ENCODE results near the gene ZSCAN18. TPM values are rescaled to one million over a fixed set of nuclear protein-coding genes. Genes with fewer than 3 reads are reported as not detected.

Gene ZSCAN18
- total and polyA plus RNA-seq, 2 donors (not counting 1 experiment from before 2014, with no cell fraction given) = 81.0 to 90.5 TPM

DNA sequence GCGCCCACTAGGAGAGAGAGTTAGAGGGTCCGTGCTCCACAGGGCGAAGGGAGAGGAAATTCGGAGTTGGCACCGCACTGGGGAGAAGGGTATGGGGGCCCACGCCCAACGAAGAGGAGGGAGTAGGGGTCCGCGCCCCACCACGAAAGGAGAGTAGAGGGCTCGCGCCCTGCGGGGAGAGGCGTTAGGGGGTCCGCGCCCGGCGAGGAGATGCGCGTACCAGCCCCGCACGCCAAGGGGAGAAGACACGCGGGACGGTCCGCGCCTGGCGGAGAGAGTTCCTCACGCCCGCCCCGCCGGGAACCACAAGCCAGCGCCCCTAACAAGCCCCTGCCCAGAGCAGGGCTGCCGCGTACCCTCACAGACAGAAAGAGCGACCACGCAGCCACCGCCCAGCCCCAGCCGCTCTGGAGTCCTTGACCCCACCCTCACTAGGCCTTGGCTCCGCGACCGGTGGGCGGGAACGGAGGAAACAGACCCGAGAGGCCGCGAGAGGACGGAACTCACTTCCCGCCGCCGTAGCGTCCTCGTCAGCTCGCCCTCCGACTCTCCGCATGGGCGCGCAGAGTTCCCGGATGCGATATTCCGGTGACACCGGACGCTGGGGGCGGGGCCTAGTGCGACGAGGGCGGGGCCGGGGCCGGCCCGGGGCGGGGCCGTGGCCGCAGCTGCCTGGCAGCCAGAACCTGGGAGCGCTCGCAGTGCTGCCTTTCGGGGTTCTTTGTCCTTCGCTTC lies 20.0 kb upstream of the ZSCAN18 start:
- ATAC-seq (ENCODE audit: low read depth) = no peak
- 22% methylated on average over 77 of the region's 77 CpGs for WGBS (ENCODE audit: insufficient coverage)
- CTCF ChIA-PET = no interaction called here
- H3K79me2 ChIP-seq (ENCODE audit: control insufficient read depth, insufficient read depth, low read length) = no peaks in the 10 kb centered on the region
- DNase-seq = no peak
- peaks cover 39% of the 10 kb centered on the region for H3K9me3 Mint-ChIP-seq (ENCODE audit: insufficient read depth)
- no peak for TF ChIP-seq EZH2 (IDR thresholded peaks at IDR 0.05; ENCODE audit: borderline replicate concordance, insufficient read depth, low read depth, low read length, poor library complexity, severe bottlenecking)
- TF ChIP-seq, protein P1, sequence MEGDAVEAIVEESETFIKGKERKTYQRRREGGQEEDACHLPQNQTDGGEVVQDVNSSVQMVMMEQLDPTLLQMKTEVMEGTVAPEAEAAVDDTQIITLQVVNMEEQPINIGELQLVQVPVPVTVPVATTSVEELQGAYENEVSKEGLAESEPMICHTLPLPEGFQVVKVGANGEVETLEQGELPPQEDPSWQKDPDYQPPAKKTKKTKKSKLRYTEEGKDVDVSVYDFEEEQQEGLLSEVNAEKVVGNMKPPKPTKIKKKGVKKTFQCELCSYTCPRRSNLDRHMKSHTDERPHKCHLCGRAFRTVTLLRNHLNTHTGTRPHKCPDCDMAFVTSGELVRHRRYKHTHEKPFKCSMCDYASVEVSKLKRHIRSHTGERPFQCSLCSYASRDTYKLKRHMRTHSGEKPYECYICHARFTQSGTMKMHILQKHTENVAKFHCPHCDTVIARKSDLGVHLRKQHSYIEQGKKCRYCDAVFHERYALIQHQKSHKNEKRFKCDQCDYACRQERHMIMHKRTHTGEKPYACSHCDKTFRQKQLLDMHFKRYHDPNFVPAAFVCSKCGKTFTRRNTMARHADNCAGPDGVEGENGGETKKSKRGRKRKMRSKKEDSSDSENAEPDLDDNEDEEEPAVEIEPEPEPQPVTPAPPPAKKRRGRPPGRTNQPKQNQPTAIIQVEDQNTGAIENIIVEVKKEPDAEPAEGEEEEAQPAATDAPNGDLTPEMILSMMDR (IDR thresholded peaks at IDR 0.05) = no peak
- no peak overlapping the region for H3K4me3 Mint-ChIP-seq
- no peaks in the 10 kb centered on the region for H3K4me1 Mint-ChIP-seq
- POLR2A ChIA-PET = no interaction called here
- peak overlapping the region; percentile 32 for H2AFZ ChIP-seq (ENCODE audit: insufficient read depth, low read depth, low read length, poor library complexity, severe bottlenecking)
- H3K9ac ChIP-seq (ENCODE audit: low read length) = no peak overlapping the region
- H3K27me3 ChIP-seq (replicated peaks in 1 of 4; ENCODE audit: control extremely low read depth in 1 of 4, control insufficient read depth in 3 of 4, insufficient read depth in 4 of 4, low read length in 3 of 4) = peaks cover 0 to 20% (median 0%) of the 10 kb centered on the region in 4 experiments
- H3K9me3 ChIP-seq (ENCODE audit: control extremely low read depth in 1 of 3, control insufficient read depth in 2 of 3, insufficient read depth in 1 of 3, low read length in 2 of 3) = peaks cover 5 to 73% (median 68%) of the 10 kb centered on the region in 3 donors
- no peak overlapping the region for H3K27ac Mint-ChIP-seq
- H3K4me1 ChIP-seq (ENCODE audit: control insufficient read depth in 2 of 2, insufficient read depth in 2 of 2, low read length in 2 of 2) = no peaks in the 10 kb centered on the region
- no peak overlapping the region for H3K27ac ChIP-seq (ENCODE audit: low read length in 2 of 2)
- intact Hi-C loops (cut with micrococcal nuclease) = no loop called here
- H3K27me3 Mint-ChIP-seq = peaks cover 11% of the 10 kb centered on the region
- no peaks in the 10 kb centered on the region for H4K20me1 ChIP-seq (ENCODE audit: control insufficient read depth, insufficient read depth, low read length, poor library complexity, severe bottlenecking)
- peak overlapping the region; percentile 18 for H3K4me2 ChIP-seq (replicated peaks; ENCODE audit: low read depth, low read length, poor library complexity, severe bottlenecking)
- no peaks in the 10 kb centered on the region for H3K36me3 ChIP-seq (replicated peaks in 1 of 2; ENCODE audit: control extremely low read depth in 1 of 2, control insufficient read depth in 1 of 2, extremely low read depth in 1 of 2, insufficient read depth in 2 of 2, low read length in 1 of 2)
- no peak overlapping the region for H3K4me3 ChIP-seq (ENCODE audit: control extremely low read depth in 1 of 5, extremely low read depth in 1 of 5, insufficient read depth in 1 of 5, low read depth in 2 of 5, low read length in 4 of 5)

DNA sequence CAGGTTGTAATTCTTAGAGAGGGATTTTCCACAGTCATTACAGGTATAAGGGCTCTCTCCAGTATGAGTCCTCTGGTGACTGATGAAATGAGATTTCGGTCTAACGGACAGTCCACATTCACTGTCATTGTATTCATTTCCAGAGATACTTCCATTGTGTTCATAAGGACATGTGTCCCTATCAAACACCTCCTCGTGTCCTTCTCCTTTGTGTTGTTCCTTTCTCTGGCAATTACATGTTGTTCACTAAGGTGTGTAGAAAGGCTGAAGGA lies 10.5 kb upstream of the ZSCAN18 start:
- Histone ChIP-seq H3K79me2 (ENCODE audit: control insufficient read depth, insufficient read depth, low read length) (no peaks in the 10 kb centered on the region), H3K27me3 (replicated peaks in 1 of 4; ENCODE audit: control extremely low read depth in 1 of 4, control insufficient read depth in 3 of 4, insufficient read depth in 4 of 4, low read length in 3 of 4) (no peaks in the 10 kb centered on the region), H3K9ac (ENCODE audit: low read length) (no peak overlapping the region), H3K9me3 (ENCODE audit: control extremely low read depth in 1 of 3, control insufficient read depth in 2 of 3, insufficient read depth in 1 of 3, low read length in 2 of 3) (peaks cover 11 to 82% (median 65%) of the 10 kb centered on the region in 3 donors), H3K4me3 (ENCODE audit: control extremely low read depth in 1 of 5, extremely low read depth in 1 of 5, insufficient read depth in 1 of 5, low read depth in 2 of 5, low read length in 4 of 5) (no peak overlapping the region), H4K20me1 (ENCODE audit: control insufficient read depth, insufficient read depth, low read length, poor library complexity, severe bottlenecking) (no peaks in the 10 kb centered on the region), H3K36me3 (replicated peaks in 1 of 2; ENCODE audit: control extremely low read depth in 1 of 2, control insufficient read depth in 1 of 2, extremely low read depth in 1 of 2, insufficient read depth in 2 of 2, low read length in 1 of 2) (no peaks in the 10 kb centered on the region), H3K4me2 (replicated peaks; ENCODE audit: low read depth, low read length, poor library complexity, severe bottlenecking) (no peak overlapping the region), H3K27ac (ENCODE audit: low read length in 2 of 2) (no peak overlapping the region), H3K4me1 (ENCODE audit: control insufficient read depth in 2 of 2, insufficient read depth in 2 of 2, low read length in 2 of 2) (no peaks in the 10 kb centered on the region), H2AFZ (ENCODE audit: insufficient read depth, low read depth, low read length, poor library complexity, severe bottlenecking) (no peak overlapping the region)
- TF ChIP-seq, protein P1 (IDR thresholded peaks at IDR 0.05) = no peak
- no peak for TF ChIP-seq EZH2 (IDR thresholded peaks at IDR 0.05; ENCODE audit: borderline replicate concordance, insufficient read depth, low read depth, low read length, poor library complexity, severe bottlenecking)
- ChIA-PET CTCF (no interaction called here), POLR2A (no interaction called here)
- DNase-seq = no peak
- Mint-ChIP-seq H3K4me3 (no peak overlapping the region), H3K9me3 (ENCODE audit: insufficient read depth) (peaks cover 27% of the 10 kb centered on the region), H3K27me3 (no peaks in the 10 kb centered on the region), H3K27ac (no peak overlapping the region), H3K4me1 (no peaks in the 10 kb centered on the region)
- ATAC-seq (ENCODE audit: low read depth) = no peak
- WGBS (ENCODE audit: insufficient coverage) = no CpG with 5 or more reads among the region's 3 CpGs
- intact Hi-C loops (cut with micrococcal nuclease) = no loop called here
